H9 (cell line): Measurements from ENCODE around the gene OR56A4. TPM values are rescaled to one million over a fixed set of nuclear protein-coding genes. Genes with fewer than 3 reads are reported as not detected.

Experiments
- DNase-seq: peaks from one replicate; pipeline ENCODE4 v3.0.0-alpha.2; 2017
- H2AFZ ChIP-seq: one replicate; pipeline ENCODE4 v1.6.1; 2013; ENCODE audit warnings: mild to moderate bottlenecking, low read length, control low read depth, moderate library complexity
- H2AK5ac ChIP-seq: 2 replicates; pipeline ENCODE4 v1.6.1; 2013; ENCODE audit warnings: low read length, control low read depth, mixed read lengths; ENCODE audit not compliant: insufficient read length
- H2BK120ac ChIP-seq: one replicate; pipeline ENCODE4 v1.6.1; 2013; ENCODE audit warnings: low read depth, mild to moderate bottlenecking, low read length, control low read depth, inconsistent platforms; ENCODE audit not compliant: poor library complexity, severe bottlenecking
- H2BK12ac ChIP-seq: 2 replicates; pipeline ENCODE4 v1.6.1; 2013; ENCODE audit warnings: low read length, control low read depth, mixed read lengths, low read depth; ENCODE audit not compliant: insufficient read length
- H2BK15ac ChIP-seq: 2 replicates; pipeline ENCODE4 v1.6.1; 2013; ENCODE audit warnings: low read depth, low read length, control low read depth
- H2BK20ac ChIP-seq: one replicate; pipeline ENCODE4 v1.6.1; 2013; ENCODE audit warnings: low read depth, mild to moderate bottlenecking, low read length, control low read depth, inconsistent platforms; ENCODE audit not compliant: poor library complexity, severe bottlenecking
- H2BK5ac ChIP-seq: 2 replicates; pipeline ENCODE4 v1.6.1; 2013; ENCODE audit warnings: low read length, control low read depth, mixed read lengths; ENCODE audit not compliant: insufficient read length
- H3K14ac ChIP-seq: 2 replicates; pipeline ENCODE4 v1.6.1; 2013; ENCODE audit warnings: low read length, control low read depth; ENCODE audit not compliant: insufficient read depth
- H3K18ac ChIP-seq: 2 replicates; pipeline ENCODE4 v1.6.1; 2013; ENCODE audit warnings: low read depth, mild to moderate bottlenecking, mixed read lengths, low read length, control low read depth; ENCODE audit not compliant: insufficient read length
- H3K23ac ChIP-seq: 2 replicates; pipeline ENCODE4 v1.6.1; 2013; ENCODE audit warnings: low read length, control low read depth, mixed read lengths, low read depth; ENCODE audit not compliant: insufficient read length
- H3K23me2 ChIP-seq: 2 replicates; pipeline ENCODE4 v1.6.1; 2013; ENCODE audit warnings: low read depth, mild to moderate bottlenecking, mixed read lengths, low read length, control low read depth; ENCODE audit not compliant: insufficient read length, poor library complexity, severe bottlenecking
- H3K27ac ChIP-seq: 2 replicates; pipeline ENCODE4 v1.5.1; 2013; ENCODE audit warnings: low read length, control low read depth, mixed read lengths, low read depth; ENCODE audit not compliant: insufficient read length
- H3K27me3 ChIP-seq: 2 replicates; pipeline ENCODE4 v1.6.1; 2013; ENCODE audit warnings: low read length, control low read depth, inconsistent platforms; ENCODE audit not compliant: insufficient read depth
- H3K4ac ChIP-seq: 2 replicates; pipeline ENCODE4 v1.6.1; 2013; ENCODE audit warnings: low read depth, mild to moderate bottlenecking, control low read depth, inconsistent platforms, low read length, moderate library complexity
- H3K4me1 ChIP-seq: 2 replicates; pipeline ENCODE4 v1.6.1; 2013; ENCODE audit warnings: low read length, control low read depth, inconsistent platforms; ENCODE audit not compliant: insufficient read depth
- H3K4me2 ChIP-seq: 2 replicates; pipeline ENCODE4 v1.6.1; 2013; ENCODE audit warnings: low read length, control low read depth, mixed read lengths; ENCODE audit not compliant: insufficient read length, insufficient read depth
- H3K56ac ChIP-seq: 2 replicates; pipeline ENCODE4 v1.6.1; 2013; ENCODE audit warnings: low read depth, mild to moderate bottlenecking, mixed read lengths, low read length, control low read depth; ENCODE audit not compliant: insufficient read length
- H3K79me1 ChIP-seq: 2 replicates; pipeline ENCODE4 v1.6.1; 2013; ENCODE audit warnings: low read depth, mild to moderate bottlenecking, moderate library complexity, low read length, control low read depth, inconsistent platforms; ENCODE audit not compliant: insufficient read depth, poor library complexity, severe bottlenecking
- H3K79me2 ChIP-seq: 2 replicates; pipeline ENCODE4 v1.6.1; 2013; ENCODE audit warnings: low read length, control low read depth, inconsistent platforms; ENCODE audit not compliant: insufficient read depth
- H3K9ac ChIP-seq: 2 replicates; pipeline ENCODE4 v1.6.1; 2013; ENCODE audit warnings: low read length, control low read depth, mixed read lengths; ENCODE audit not compliant: insufficient read length; ENCODE audit errors: extremely low read depth
- H3K9me3 ChIP-seq: one replicate; pipeline ENCODE4 v1.6.1; 2013; ENCODE audit warnings: low read depth, low read length, inconsistent platforms; ENCODE audit not compliant: control insufficient read depth
- H3T11ph ChIP-seq: one replicate; pipeline ENCODE4 v1.6.1; 2013; ENCODE audit warnings: mild to moderate bottlenecking, low read length, control low read depth, inconsistent platforms
- H4K20me1 ChIP-seq: one replicate; pipeline ENCODE4 v1.6.1; 2013; ENCODE audit not compliant: control insufficient read depth, insufficient read length, insufficient read depth
- H4K5ac ChIP-seq: 2 replicates; pipeline ENCODE4 v1.6.1; 2013; ENCODE audit warnings: low read depth, mild to moderate bottlenecking, mixed read lengths, low read length, control low read depth; ENCODE audit not compliant: insufficient read length
- H4K8ac ChIP-seq: replicated peaks from 2 replicates; pipeline ENCODE4 v1.6.1; 2013; ENCODE audit warnings: low read length, control low read depth, mixed read lengths, low read depth; ENCODE audit not compliant: insufficient read length
- H4K91ac ChIP-seq: 2 replicates; pipeline ENCODE4 v1.6.1; 2013; ENCODE audit warnings: low read depth, mild to moderate bottlenecking, moderate library complexity, mixed read lengths, low read length, control low read depth; ENCODE audit not compliant: insufficient read length
- H3K27ac Mint-ChIP-seq, 3 experiments: 2 replicates in 2 of 3; 3 replicates in 1 of 3; pipeline ENCODE4 v1.8.0; 2020 to 2021; ENCODE audit warnings: mixed read lengths in 3 of 3, mild to moderate bottlenecking in 1 of 3, moderate library complexity in 1 of 3
- H3K27me3 Mint-ChIP-seq: 2 replicates; pipeline ENCODE4 v1.8.0; 2021; ENCODE audit warnings: low read depth, mild to moderate bottlenecking, moderate library complexity, mixed read lengths
- H3K36me3 Mint-ChIP-seq, 3 experiments: 2 replicates in 2 of 3; 3 replicates in 1 of 3; pipeline ENCODE4 v1.8.0; 2020 to 2021; ENCODE audit warnings: low read depth in 3 of 3, mixed read lengths in 3 of 3; ENCODE audit not compliant: insufficient read depth in 1 of 3
- H3K4me1 Mint-ChIP-seq, 2 experiments: 2 replicates each; pipeline ENCODE4 v1.8.0; 2020; ENCODE audit warnings: mixed read lengths in 2 of 2
- H3K4me3 Mint-ChIP-seq, 2 experiments: 2 replicates in 1 of 2; 3 replicates in 1 of 2; pipeline ENCODE4 v1.8.0; 2020 to 2021; ENCODE audit warnings: mild to moderate bottlenecking in 2 of 2, mixed read lengths in 2 of 2, moderate library complexity in 1 of 2
- H3K9me3 Mint-ChIP-seq, 2 experiments: 2 replicates in 1 of 2; 3 replicates in 1 of 2; pipeline ENCODE4 v1.8.0; 2020; ENCODE audit warnings: mild to moderate bottlenecking in 2 of 2, mixed read lengths in 2 of 2, moderate library complexity in 1 of 2
- WGBS: extraction: QIAGEN DNeasy Blood & Tissue Kit; methylation state at CpG from one replicate; pipeline ENCODE4 v1.1.7; 2013; ENCODE audit warnings: missing lambda C conversion rate, low lambda C conversion rate, mixed read lengths; ENCODE audit not compliant: insufficient read length; ENCODE audit errors: extremely low coverage; 5-methylcytosine and 5-hydroxymethylcytosine counted together
- total RNA-seq: library from RNA; stranded (reverse); gene quantifications from 2 replicates; pipeline ENCODE4 v1.2.1, GENCODE V29; 2021
- TF ChIP-seq, protein P1 (sequence below): fragments of 200-600 bp; sonication (generic); conservative IDR thresholded peaks from 3 replicates; pipeline ENCODE4 v1.8.0; 2021; ENCODE audit warnings: antibody characterized with exemption, mild to moderate bottlenecking

The OR56A4 gene
- total RNA-seq, 1 experiment from 2014 or later, result not detected

DNA sequence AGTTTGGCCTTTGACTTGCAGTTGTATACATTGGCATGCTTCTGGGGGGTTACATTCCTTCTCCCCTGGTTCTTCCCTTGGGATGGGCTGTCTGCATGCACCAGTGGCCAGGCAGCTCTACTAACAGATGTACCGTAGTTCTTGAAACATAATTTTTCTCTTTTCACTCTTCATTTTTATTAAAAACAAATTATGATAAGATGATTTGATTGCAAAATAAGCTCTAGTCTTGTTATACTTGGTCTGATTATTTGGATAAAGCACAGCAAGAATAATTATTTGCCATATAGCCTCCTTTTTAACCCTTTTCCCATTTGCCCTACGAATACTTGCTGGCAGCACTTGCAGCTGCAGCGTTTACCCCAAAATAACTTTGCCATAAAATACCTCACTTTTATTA lies 51.2 kb downstream of the OR56A4 start:
- Histone ChIP-seq H4K20me1 (no peaks in the 10 kb centered on the region), H3K27me3 (no peaks in the 10 kb centered on the region), H3K9me3 (no peaks in the 10 kb centered on the region), H4K91ac (no peak overlapping the region), H3K9ac (no peak overlapping the region), H2AFZ (no peak overlapping the region), H3K4me1 (no peaks in the 10 kb centered on the region), H2BK12ac (no peak overlapping the region), H3K4ac (no peak overlapping the region), H2BK15ac (no peak overlapping the region), H2AK5ac (no peak overlapping the region), H3K18ac (no peak overlapping the region), H4K5ac (no peak overlapping the region), H3K14ac (no peak overlapping the region), H3K23me2 (no peaks in the 10 kb centered on the region), H3K4me2 (no peak overlapping the region), H3K27ac (no peak overlapping the region), H3K23ac (no peak overlapping the region), H2BK20ac (no peak overlapping the region), H3K56ac (no peak overlapping the region), H3T11ph (no peak overlapping the region), H2BK120ac (no peak overlapping the region), H3K79me1 (no peaks in the 10 kb centered on the region), H4K8ac (no peak overlapping the region), H2BK5ac (no peak overlapping the region), H3K79me2 (no peaks in the 10 kb centered on the region)
- TF ChIP-seq, protein P1, sequence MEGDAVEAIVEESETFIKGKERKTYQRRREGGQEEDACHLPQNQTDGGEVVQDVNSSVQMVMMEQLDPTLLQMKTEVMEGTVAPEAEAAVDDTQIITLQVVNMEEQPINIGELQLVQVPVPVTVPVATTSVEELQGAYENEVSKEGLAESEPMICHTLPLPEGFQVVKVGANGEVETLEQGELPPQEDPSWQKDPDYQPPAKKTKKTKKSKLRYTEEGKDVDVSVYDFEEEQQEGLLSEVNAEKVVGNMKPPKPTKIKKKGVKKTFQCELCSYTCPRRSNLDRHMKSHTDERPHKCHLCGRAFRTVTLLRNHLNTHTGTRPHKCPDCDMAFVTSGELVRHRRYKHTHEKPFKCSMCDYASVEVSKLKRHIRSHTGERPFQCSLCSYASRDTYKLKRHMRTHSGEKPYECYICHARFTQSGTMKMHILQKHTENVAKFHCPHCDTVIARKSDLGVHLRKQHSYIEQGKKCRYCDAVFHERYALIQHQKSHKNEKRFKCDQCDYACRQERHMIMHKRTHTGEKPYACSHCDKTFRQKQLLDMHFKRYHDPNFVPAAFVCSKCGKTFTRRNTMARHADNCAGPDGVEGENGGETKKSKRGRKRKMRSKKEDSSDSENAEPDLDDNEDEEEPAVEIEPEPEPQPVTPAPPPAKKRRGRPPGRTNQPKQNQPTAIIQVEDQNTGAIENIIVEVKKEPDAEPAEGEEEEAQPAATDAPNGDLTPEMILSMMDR, result no peak
- H3K27ac Mint-ChIP-seq, result no peak overlapping the region
- no peak overlapping the region for H3K4me3 Mint-ChIP-seq
- peaks cover 1 to 12% (median 4%) of the 10 kb centered on the region in 3 experiments; a peak in 3 of 7 replicates for H3K36me3 Mint-ChIP-seq
- no CpG with 5 or more reads among the region's 3 CpGs for WGBS
- H3K9me3 Mint-ChIP-seq, result peaks cover 11% of the 10 kb centered on the region in 2 experiments
- DNase-seq, result no peak
- peaks cover 3 to 4% of the 10 kb centered on the region in 2 experiments; a peak in 3 of 4 replicates for H3K4me1 Mint-ChIP-seq
- peaks cover 3% of the 10 kb centered on the region; the same call in 1 of the 2 replicates for H3K27me3 Mint-ChIP-seq

Other genes starting within 250 kb of the OR56A4 start
- not detected in 2 replicates for gene OR52N5, start 223.6 kb downstream of the OR56A4 start, total RNA-seq
- not detected in 2 replicates for gene OR52N1, start 215.7 kb downstream of the OR56A4 start, total RNA-seq
- gene OR52N2, start 198.0 kb downstream of the OR56A4 start, total RNA-seq, result not detected in 2 replicates
- not detected in 2 replicates for gene OR52E6, start 165.0 kb downstream of the OR56A4 start, total RNA-seq
- gene OR52E8, start 149.3 kb downstream of the OR56A4 start, total RNA-seq, result not detected in 2 replicates
- gene OR52E4, start 126.3 kb downstream of the OR56A4 start, total RNA-seq, result not detected in 2 replicates
- not detected in 2 replicates for gene OR52E5, start 113.7 kb downstream of the OR56A4 start, total RNA-seq
- not detected in 2 replicates for gene OR56A3, start 64.7 kb downstream of the OR56A4 start, total RNA-seq
- not detected in 2 replicates for gene OR56A5, start 38.5 kb downstream of the OR56A4 start, total RNA-seq
- gene OR52L1, start 20.0 kb downstream of the OR56A4 start, total RNA-seq, result not detected in 2 replicates
- 0.07 TPM in 2 replicates for gene OR56A1, start 23.8 kb upstream of the OR56A4 start, total RNA-seq
- gene OR56B4, start 100.7 kb upstream of the OR56A4 start, total RNA-seq, result not detected in 2 replicates
- gene OR52B2, start 163.4 kb upstream of the OR56A4 start, total RNA-seq, result not detected in 2 replicates
- not detected in 2 replicates for gene OR52W1, start 192.3 kb upstream of the OR56A4 start, total RNA-seq
- gene C11orf42, start 198.6 kb upstream of the OR56A4 start, total RNA-seq, result not detected in 2 replicates
- 27.4 and 28.5 TPM in 2 replicates for gene FHIP1B, start 227.7 kb upstream of the OR56A4 start, total RNA-seq
- gene CNGA4, start 232.1 kb upstream of the OR56A4 start, total RNA-seq, result 0.11 and 0.20 TPM in 2 replicates